ENCODE data around the gene CFAP90.

DNA sequence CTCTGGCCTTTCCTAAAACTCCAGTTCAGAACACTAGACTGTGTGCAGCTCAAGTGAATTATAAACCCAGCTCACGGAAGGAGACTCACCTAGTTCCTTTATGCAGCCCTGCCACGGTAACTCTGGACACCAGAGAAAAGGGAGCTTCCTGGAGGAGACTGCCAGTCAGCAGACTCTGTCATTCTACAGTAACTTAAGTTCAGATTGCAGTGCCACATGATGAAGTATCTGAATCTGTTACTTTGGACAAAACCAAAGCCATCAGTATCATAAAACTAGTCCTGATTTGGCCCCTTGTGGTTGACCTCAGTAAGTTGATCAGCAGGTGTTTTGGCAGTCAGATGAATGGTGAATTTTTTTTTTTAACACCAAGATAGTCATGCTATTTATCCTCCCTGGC lies 20.7 kb upstream of the CFAP90 start:
- TF ChIP-seq YY1 (IDR thresholded peaks at IDR 0.05; ENCODE audit: insufficient read depth, insufficient read length) (no peak), ZNF274 (IDR thresholded peaks at IDR 0.05; ENCODE audit: low read depth, low read length) (no peak), SUZ12 (IDR thresholded peaks at IDR 0.05; ENCODE audit: extremely low read depth, insufficient read depth, insufficient read length) (no peak)
